ENCODE results near the gene ZNF286A.
"Not testable (repeated sequence)": the region's sequence is repeated elsewhere in the genome, so short reads cannot be mapped to it uniquely, and the experiment has no call there.

ZNF286A gene

GRCh38 chr17:15704239-15704638 is 4.7 kb downstream of the ZNF286A start:
- not testable (repeated sequence) for DNase-seq

- DNase-seq: not testable (repeated sequence)
Measured at GRCh38 chr17:15704813-15705212, 5.3 kb downstream of the ZNF286A start.

- DNase-seq: not testable (repeated sequence)
Measured at GRCh38 chr17:15708879-15709278, 9.3 kb downstream of the ZNF286A start.

DNA sequence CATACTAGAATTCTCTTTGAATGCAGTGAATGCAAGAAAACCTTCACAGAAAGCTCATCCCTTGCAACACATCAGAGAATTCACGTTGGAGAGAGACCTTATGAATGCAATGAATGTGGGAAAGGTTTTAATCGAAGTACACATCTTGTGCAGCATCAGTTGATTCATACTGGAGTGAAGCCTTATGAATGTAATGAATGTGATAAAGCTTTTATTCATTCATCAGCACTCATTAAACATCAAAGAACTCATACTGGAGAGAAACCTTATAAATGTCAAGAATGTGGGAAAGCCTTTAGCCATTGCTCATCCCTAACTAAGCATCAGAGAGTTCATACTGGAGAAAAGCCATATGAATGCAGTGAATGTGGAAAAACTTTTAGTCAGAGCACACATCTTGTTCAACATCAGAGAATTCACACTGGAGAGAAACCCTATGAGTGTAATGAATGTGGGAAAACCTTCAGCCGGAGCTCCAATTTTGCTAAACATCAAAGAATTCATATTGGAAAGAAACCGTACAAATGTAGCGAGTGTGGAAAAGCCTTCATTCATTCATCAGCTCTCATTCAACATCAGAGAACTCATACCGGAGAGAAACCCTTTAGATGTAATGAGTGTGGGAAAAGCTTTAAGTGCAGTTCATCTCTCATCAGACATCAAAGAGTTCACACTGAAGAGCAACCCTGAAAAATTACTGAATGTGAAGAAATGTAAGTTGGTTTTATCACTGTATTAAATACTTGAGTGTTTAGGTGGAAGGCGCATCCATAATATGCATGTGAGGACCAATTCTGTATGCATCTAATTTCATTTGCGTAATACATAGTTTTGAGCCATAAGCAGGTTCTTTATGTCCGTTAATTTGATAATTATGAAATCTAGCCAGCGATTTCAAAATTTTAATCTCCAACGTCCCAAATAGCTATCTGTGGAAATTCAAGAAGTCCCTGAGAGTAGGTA is 17.3 kb downstream of the ZNF286A start:
- not testable (repeated sequence) for DNase-seq

DNA sequence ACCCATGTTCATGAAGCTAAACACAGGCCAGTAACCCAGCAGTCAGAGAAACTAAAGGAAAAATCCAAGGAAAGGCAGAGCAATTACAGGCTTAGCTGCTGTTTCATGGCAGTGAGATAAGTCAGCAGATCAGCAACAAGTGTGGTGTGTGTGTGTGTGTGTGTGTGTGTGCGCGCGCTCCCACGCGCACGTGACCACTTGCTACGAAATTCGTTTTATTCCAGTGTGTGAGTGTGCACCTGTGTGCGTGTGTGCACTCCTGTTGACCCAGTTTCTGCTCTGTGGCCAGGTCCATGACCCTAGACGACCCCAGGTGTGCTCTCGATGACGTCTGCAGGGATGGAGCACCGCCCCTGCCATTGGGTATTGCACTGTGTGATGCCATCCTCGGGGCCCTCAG is 31.0 kb downstream of the ZNF286A start:
- DNase-seq: not testable (repeated sequence)

DNA sequence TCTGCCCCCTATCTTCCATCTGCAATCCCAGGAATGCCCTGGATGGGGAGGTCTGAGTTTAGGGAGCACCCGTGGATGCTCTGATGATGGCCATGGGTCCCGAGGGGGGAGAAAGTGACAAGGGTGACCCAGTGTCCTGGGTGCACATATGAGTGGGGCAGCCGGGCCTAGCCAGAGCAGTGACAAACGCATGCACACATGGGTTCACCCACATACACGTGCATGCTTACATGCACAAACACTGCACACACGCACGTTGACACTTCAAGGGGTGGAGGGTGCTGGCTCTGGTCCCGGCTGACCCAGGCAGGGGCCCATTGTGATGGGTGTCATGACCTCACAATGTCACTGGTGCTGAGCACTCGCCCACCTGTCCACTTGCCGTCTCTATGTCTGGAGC is 32.3 kb downstream of the ZNF286A start, which contains the start of gene TBC1D26:
TBC1D26 (plus strand) TSS at position 384 of the 400 bp plus-strand sequence. CDS start 3,066 bp downstream, outside the sequence.
- not testable (repeated sequence) for DNase-seq

DNA sequence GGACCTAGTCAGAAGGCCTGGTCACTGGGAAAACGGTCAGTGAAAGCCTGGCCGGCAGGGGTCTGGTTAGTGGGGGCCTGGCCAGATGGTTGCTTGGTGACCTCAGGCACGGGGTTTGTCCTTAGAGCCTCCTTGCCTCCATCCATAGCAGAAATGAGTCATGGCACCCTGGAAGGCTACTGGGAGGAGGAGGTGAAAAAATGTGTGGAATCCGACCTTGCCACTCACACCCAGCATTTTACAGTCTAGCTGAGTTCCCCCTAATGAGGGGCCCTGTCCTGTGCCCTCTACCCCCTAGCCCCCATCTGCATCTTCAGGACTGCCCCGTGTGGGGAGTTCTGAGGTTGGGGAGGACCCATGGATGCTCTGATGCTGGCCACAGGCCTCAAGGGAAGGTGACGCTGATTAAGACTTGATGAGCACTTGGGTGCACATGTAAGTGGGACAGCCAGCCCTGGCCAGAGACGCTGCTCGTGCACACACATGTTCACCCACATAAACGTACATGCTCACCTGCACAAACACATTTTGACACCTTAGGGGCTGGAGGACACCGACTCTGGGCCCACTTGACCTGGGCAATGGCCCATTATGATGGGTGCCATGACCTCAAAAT is 33.7 kb downstream of the ZNF286A start:
- DNase-seq: not testable (repeated sequence)

DNA sequence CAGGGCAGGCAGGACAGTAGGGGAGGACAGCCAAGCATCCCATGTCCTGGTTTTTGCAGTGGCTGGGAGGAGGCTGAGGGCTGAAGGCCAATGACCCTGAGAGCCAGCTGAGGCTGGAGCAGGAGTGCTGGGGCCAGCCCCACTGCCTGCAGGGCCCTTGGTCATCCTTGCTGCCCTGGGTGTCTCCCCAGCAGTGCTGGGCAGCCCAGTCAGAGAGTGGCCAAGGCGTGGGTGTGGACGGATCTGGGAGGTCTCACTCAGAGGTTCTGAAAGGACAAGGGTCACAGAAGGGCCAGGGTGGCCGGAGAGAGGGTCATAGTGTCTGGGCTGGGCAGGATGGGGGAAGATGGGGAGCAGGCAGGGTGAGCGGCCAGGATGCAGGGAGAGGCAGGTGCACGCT is 37.0 kb downstream of the ZNF286A start:
- not testable (repeated sequence) for DNase-seq

GRCh38 chr17:15738066-15738465 is 38.5 kb downstream of the ZNF286A start:
- DNase-seq: no peak

GRCh38 chr17:15739259-15739658 is 39.7 kb downstream of the ZNF286A start:
- not testable (repeated sequence) for DNase-seq

DNA sequence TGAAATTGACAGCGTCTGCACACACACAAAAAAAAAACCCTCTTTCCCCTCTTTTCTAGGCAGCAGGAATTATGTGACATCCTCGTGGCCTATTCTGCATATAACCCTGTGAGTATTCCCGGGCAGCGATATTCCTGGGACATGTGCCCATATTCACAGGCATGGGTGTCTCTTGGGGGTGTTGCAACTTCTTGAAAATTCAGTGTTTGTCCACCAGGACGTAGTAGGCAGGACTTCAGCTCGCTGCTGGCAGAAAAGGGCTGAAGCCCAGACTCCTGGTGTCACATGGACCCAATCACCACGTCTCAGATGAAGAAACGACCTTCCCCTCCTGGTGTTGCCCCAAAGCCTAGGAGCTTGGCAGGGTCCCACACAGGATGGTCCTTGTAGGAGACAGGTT is 40.5 kb downstream of the ZNF286A start:
- not testable (repeated sequence) for DNase-seq

GRCh38 chr17:15740570-15741120 is 41.1 kb downstream of the ZNF286A start:
- DNase-seq: no peak

DNA sequence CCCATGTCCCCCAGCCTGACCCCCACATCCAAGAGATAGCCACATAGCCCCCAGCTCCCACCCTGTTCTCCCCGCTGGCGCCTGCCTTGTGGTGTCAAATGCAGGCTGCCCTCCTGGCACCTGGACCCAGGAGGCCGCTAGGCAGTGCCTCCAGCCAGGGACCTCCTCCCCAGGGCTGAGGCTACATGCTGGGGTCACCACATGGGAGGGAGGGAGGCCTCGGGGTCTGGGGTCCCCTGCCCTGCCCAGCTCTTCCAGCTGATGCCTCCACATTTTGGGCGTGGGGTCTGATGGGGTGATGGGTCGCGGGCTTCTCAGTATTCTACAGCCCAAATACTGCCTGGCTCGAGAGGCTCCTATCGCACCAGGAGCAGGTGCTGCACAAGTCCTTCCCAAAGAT is 42.1 kb downstream of the ZNF286A start:
- DNase-seq: no peak

GRCh38 chr17:15742051-15742795 is 42.7 kb downstream of the ZNF286A start:
- DNase-seq: no peak

DNA sequence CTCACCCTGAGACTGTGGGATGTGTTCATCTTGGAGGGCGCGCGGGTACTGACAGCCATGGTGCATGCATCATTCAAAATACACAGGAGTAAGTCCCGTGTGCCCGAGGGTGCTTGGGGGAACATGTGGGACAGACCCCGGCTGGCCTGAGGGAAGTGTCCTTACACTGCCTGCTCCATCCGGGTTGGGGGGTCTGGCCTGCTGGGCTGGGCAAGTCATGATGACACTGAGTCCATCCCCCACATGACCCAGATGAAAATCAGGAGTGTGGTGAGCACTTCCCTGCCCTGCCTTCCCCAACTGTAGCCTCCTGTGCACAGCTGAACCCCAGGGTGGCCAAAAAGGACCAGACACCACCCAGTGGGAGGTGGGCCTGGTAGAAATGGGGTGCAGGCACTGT is 43.4 kb downstream of the ZNF286A start:
- no peak for DNase-seq

DNA sequence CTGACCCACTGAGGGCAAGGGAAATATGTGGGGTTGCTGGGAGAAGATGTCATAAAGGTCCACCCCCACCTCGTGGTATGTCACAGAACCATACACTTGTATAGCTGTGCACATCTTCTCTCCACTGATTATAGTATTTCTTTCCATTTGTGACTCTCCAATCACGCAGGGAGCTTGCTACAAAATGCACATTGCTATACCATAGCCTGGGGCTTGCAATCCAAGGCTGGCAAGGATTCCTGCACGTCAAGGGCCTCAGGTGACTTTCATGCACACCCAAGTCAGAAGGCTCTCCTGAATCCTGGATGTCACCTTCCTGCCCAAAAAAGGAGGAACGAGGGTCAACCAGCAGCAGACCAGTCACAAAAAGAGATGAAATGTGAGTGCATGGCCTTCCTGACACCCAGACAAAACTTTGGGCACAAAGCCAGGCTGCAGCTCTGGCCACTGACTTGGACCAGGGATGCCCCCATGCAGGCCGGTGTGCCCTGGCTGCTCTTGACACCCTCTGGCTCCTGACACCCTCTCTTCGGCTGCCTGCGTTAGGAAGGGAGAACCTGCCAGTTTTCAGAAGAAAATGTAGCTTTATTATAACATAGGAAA is 44.6 kb downstream of the ZNF286A start:
- DNase-seq: no peak

DNA sequence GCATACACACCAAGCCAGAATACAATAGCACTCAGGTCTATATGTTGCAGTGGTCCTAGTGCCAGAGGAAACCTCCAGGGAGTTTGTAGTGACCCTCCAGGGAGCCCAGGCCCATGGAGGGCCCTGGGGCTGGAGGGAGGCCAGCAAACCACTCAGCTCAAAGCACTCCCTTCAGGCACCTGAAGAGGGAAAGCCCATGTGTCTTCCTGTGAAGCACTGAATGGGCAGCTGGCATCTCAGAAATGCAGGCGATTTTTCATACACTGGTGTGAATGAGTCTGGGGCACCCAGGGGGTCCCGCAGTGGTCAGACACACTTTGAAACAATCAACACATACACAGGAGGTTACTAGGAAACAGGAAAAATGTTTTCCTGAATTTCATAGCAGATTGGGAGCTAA is 45.3 kb downstream of the ZNF286A start:
- no peak for DNase-seq

- DNase-seq: not testable (repeated sequence)
Measured at GRCh38 chr17:15749403-15749802, 49.9 kb downstream of the ZNF286A start.

- not testable (repeated sequence) for DNase-seq
Measured at GRCh38 chr17:15768865-15769533, 69.4 kb downstream of the ZNF286A start.
